ENCODE results near the gene DLGAP1.

DNA sequence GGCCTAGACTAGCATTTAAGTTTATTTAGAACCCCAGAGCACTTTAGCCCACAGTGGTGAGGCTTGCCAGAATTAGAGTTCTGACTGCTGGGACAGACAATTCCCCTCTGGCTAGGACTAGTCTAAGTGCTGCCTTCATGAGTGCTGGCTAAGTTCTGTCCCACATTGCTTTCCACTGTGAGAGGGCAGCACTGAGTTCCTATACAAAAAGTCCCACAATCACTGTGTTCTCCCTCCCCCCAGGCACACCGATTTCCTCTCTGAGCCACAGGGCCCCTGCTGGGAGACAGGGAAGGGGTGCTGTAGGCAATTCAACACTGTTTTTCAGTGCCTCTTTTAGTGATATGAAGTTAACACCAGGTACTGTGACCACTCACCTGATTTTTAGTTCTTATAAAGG lies 310.9 kb downstream of the DLGAP1 start:
- TF ChIP-seq CTCF (IDR thresholded peaks at IDR 0.05; ENCODE audit: insufficient read depth, low read length) (no peak), GABPA (IDR thresholded peaks at IDR 0.05; ENCODE audit: low read depth) (no peak)

Measured in HL-60 (cell line).